SIG-M5 treated with dmso at 0.1 percent for 504 hours (cell line): Measurements from ENCODE around the gene KCNK4.

Experiments used
- DNase-seq: peaks from one replicate; lab custom pipeline; 2025; ENCODE audit not compliant: unreplicated experiment; lab: John Stamatoyannopoulos, UW

KCNK4 gene

DNA sequence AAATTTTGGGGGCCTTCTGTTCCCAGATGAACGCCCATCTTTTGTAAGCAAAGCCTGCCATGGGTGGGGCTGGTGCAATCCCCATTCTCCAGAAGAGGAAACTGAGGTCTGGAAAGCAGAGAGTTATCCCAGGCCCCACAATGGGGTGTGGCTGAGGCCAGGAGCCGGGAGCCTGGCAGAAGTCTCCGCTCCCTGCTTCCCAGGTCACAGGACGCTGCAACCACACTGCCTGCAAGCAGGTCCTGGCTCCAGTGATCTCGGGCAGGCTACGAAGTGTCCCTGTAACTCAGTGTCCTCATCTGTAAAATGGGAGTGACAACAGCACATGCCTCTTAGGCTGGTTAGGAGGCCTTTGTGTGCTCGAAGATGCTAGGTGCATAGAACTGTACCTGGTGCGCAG is 38.1 kb upstream of the KCNK4 start:
- DNase-seq, result no peak

GRCh38 chr11:64253481-64253880 is 37.6 kb upstream of the KCNK4 start:
- no peak for DNase-seq

DNA sequence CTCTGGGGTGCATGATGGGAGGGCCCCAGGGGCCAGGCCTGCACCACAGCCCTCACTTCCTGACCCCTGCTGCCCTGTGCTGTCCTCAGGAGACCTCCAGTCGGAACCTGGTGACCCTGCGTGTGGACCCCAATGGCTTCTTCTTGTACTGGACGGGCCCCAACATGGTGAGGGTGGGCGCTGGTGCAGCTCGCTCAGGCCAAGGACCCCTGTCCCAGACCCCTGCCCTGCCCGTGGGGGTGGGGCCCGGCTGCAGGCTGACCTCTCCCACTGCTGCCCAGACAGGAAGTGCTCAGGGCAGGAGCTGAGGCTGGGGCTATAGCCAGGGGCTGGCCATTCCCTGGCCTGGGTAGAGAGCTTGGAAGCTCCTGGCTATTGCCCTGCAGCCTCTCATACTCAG is 36.8 kb upstream of the KCNK4 start:
- DNase-seq, result no peak

DNA sequence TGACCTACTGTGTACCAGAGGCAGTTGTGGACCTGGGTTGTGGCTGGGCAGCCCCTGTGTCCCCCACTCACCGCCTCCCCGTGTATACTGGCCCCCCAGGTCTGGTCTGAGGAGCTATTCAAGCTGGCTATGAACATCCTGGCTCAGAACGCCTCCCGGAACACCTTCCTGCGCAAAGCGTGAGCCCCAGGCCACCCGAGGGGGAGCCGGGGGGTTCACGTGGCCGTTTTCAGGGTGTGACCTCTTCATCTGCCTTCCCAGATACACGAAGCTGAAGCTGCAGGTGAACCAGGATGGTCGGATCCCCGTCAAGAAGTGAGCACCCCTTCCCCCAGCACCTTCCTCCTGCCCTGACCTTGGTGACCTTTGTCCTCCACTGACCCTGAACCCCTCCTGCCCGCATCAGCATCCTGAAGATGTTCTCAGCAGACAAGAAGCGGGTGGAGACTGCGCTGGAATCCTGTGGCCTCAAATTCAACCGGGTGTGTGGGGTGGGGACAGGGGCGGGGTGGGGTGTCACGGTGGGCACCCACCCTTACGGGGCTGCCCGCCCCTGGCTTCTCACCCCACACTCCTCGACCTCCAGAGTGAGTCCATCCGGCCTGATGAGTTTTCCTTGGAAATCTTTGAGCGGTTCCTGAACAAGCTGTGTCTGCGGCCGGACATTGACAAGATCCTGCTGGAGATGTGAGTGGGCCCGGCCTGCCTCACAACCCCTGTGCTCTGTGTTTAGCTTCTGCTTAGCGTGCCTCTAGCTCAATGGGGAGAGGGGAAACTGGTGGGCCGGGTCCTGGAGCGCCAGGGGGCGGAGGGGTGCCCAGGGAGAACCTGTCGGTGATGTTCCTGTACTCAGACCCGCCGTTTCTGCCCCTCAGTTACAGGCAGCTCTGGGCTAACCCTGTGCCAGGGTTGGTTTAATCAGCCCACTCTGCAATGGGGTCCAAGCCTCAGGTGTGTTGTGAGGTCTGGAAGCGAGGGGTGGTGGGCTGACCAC is 35.7 kb upstream of the KCNK4 start:
- no peak for DNase-seq

DNA sequence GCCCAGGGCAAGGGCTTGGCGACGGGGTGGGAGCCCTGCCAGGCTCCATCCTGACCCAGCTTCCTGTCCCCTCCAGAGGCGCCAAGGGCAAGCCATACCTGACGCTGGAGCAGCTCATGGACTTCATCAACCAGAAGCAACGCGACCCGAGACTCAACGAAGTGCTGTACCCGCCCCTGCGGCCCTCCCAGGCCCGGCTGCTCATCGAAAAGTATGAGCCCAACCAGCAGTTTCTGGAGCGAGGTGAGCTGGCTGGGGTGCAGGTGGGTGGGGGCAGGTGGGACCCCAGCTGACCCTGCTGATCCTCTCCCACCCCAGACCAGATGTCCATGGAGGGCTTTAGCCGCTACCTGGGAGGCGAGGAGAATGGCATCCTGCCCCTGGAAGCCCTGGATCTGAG is 34.8 kb upstream of the KCNK4 start:
- no peak for DNase-seq

DNA sequence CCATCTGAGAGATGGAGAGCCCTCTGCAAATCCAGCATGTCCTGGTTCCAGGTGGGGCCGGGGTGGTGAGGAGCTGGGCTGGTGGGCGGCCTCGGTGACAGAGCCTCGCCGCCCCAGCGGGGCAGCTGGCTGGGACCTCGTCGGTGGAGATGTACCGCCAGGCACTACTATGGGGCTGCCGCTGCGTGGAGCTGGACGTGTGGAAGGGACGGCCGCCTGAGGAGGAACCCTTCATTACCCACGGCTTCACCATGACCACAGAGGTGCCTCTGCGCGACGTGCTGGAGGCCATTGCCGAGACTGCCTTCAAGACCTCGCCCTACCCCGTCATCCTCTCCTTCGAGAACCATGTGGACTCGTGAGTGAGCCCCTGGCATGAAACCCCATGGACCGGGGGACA is 32.7 kb upstream of the KCNK4 start:
- no peak for DNase-seq

DNA sequence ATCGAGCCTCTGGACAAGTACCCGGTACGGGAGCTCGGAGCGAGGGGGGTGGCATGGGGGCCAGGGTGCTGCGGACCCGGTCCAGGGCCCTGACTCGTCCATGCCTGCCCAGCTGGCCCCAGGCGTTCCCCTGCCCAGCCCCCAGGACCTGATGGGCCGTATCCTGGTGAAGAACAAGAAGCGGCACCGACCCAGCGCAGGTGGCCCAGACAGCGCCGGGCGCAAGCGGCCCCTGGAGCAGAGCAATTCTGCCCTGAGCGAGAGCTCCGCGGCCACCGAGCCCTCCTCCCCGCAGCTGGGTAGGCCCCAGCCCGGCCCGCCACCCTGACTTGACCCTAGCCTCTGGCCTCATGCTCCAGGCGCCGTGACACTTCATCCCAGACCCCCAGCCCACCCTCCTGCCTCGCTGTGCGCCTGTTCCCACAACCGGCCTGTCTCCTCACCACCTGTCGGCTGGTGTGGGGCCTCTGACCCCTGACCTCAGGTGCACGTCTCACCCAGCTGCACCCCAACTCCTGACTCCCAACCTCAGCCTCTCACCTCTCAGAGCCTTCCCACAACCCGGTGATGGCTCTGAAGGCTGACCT is 32.1 kb upstream of the KCNK4 start:
- DNase-seq, result no peak

- no peak for DNase-seq
Measured at GRCh38 chr11:64259533-64260067, 31.5 kb upstream of the KCNK4 start.

DNA sequence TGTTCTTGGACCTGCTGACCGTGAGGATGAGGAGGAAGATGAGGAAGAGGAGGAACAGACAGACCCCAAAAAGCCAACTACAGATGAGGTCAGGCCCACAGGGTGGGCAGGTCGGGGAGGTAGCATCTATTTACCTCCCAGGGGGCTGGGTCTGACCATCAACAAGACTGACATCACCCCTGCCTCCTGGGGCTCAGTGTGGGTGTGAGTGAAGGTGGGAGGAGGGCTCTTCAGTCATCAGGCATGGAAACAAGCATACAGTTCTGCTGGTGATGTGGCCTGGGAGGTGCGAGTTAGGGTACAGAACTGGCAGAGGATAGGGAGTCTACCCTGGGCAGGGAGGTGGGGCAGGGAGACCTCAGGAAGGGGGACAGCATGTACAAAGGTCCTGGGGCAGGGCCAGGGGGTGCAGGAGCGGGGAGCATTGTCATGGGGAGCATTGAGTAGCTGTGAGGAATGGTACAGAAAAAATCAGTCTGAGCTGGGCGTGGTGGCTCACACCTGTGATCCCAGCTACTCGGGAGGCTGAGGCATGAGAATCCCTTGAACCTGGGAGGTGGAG is 30.9 kb upstream of the KCNK4 start:
- DNase-seq, result no peak

DNA sequence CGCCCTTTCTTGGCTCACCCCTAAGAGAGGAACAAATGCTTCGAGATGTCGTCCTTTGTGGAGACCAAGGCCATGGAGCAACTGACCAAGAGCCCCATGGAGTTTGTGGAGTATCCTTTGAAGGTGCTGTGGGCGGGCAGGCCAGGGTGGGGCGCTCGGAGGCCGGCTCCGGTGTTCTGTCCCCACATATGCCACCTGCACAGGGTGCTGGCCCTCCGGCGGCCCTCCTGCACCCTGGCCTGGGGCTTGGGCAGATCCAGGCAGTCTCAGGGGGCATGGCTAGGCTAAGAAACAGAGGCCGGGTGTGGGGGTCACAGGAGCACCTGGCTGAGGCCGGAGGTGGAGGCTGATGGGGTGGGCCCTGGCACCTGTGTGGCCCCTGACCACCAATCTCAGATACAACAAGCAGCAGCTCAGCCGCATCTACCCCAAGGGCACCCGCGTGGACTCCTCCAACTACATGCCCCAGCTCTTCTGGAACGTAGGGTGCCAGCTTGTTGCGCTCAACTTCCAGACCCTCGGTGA is 29.5 kb upstream of the KCNK4 start:
- no peak for DNase-seq

GRCh38 chr11:64262271-64263002 is 28.7 kb upstream of the KCNK4 start:
- no peak for DNase-seq

DNA sequence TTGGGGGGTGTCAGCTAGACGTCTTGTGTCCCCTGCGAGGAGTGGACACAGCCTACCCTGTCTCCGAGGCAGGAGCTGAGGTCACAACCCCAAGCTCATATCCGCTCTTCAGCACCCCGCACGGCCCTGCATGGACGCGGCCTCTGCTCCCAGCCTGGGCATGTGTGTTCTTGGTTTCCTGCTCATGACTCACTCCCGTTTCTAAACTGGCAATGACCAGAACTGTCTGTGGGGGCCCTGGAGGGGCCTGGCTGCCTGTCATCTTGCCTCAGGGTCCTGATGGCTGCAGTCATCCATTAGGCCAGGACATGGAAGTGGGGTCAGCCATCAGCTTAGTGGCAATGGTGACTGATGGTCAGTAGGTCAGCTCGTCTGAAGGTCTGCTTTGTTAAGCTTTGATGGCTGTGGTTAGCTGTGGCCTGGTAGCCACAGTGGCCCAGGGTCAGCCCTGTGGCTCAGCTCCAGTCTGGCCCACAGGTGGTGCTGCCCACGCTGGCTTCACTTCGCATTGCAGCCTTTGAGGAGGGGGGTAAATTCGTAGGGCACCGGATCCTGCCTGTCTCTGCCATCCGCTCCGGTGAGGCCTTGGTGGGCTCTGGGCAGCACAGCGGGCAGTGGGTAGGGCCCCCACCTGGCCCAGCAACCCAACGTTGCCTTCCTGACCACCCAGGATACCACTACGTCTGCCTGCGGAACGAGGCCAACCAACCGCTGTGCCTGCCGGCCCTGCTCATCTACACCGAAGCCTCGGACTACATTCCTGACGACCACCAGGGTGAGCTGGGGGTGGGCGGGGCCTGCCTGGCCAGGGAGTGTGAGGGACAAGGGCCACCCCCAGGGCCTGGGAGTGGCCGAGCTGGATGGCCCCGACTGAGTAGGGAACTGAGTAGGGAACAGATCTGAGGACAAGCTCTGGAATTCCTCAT is 27.8 kb upstream of the KCNK4 start:
- no peak for DNase-seq

DNA sequence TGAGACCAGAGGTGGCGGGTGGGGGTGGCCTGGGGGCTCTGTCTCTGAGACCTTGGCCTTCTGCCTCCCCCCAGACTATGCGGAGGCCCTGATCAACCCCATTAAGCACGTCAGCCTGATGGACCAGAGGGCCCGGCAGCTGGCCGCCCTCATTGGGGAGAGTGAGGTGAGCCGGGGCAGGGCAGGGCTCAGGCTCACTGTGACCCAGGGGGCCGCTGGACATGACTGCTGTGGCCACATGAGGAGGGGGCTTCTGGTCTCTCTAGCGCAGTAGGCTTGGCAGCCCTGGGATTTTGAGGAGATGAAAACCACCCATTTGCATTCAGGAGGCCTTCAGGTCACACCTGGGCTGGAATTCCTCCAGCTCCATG is 27.2 kb upstream of the KCNK4 start:
- no peak for DNase-seq

DNA sequence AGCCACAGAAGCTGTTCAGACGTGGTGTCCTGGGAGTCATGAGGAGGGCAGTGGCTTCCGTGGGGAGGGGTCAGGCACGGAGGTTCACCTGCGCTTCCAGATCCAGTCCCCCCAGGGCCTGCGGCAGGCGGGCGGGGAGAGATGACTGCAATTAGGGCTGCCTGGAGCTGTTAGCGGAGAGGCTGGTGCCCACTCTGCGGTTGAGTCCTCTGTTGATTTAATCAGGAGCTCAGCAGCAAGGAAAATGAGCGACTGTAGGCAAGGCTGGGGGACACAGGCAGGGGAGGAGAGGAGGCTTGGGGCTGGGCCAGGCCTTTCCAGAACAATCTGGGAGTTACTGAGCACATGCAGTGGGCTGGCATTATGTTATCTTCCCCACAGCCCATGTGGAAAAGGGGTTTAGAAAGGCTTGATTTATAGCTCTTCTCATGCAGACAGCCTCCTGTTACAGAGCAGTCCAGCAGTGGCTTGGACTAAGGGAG is 26.7 kb upstream of the KCNK4 start:
- DNase-seq, result no peak

- no peak for DNase-seq
Measured at GRCh38 chr11:64265176-64266160, 25.6 kb upstream of the KCNK4 start.

DNA sequence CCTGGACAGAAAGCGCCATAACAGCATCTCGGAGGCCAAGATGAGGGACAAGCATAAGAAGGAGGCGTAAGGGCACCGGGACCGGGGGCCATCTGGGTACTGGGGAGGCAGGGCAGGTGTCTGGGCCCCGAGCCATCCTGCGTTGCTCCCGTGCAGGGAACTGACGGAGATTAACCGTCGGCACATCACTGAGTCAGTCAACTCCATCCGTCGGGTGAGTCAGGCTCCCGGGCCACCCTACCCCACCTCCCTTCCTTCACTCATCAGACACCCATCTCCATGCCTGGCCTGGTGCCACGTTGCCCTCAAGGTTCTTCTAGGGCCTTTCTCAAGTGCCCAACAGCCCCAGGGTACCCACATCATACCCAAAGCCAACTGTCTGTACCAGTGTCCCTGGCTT is 24.8 kb upstream of the KCNK4 start:
- DNase-seq, result no peak

GRCh38 chr11:64267207-64267945 is 23.7 kb upstream of the KCNK4 start:
- DNase-seq, result no peak
